Esophagus squamous epithelium (tissue), 4 donors: Measurements from ENCODE around the gene RIMBP2.

Experiments
- POLR2A ChIP-seq, 4 donors: fragments of 450-650 bp; IDR thresholded peaks; one replicate each; pipeline ENCODE4 v1.6.1; 2017; ENCODE audit warnings: antibody characterized with exemption in 4 of 4, mild to moderate bottlenecking in 4 of 4, moderate library complexity in 3 of 4
- TF ChIP-seq, protein P1 (sequence below), 6 experiments: fragments of 450-650 bp in 4 of 6; fragments of 200-600 bp in 2 of 6; sonication (generic) in 2 of 6; IDR thresholded peaks; one replicate each; pipeline ENCODE4 v1.5.1; 2016 to 2019; ENCODE audit warnings: antibody characterized with exemption in 6 of 6, mild to moderate bottlenecking in 4 of 6, moderate library complexity in 4 of 6

DNA sequence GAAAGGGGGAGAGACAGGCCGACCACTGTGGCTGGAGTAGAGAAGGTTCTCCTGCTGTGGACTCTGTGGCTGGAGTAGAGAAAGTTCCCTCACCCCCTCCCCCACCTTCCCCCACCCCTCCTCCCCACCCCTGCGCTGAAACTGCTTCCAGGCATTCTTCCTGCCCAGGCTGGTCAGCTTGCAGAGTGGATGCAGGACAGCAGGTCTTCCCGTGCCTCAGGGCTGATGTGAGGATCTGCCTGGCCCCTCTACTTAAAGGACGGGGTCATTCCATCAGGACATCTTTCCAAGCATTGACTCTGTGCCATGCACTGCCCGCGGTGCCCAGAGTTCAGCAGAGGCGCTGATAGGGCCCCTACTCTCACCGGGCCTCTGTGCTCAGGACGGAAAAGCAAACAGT is 13.2 kb upstream of the RIMBP2 start:
- TF ChIP-seq, protein P1, sequence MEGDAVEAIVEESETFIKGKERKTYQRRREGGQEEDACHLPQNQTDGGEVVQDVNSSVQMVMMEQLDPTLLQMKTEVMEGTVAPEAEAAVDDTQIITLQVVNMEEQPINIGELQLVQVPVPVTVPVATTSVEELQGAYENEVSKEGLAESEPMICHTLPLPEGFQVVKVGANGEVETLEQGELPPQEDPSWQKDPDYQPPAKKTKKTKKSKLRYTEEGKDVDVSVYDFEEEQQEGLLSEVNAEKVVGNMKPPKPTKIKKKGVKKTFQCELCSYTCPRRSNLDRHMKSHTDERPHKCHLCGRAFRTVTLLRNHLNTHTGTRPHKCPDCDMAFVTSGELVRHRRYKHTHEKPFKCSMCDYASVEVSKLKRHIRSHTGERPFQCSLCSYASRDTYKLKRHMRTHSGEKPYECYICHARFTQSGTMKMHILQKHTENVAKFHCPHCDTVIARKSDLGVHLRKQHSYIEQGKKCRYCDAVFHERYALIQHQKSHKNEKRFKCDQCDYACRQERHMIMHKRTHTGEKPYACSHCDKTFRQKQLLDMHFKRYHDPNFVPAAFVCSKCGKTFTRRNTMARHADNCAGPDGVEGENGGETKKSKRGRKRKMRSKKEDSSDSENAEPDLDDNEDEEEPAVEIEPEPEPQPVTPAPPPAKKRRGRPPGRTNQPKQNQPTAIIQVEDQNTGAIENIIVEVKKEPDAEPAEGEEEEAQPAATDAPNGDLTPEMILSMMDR (IDR thresholded peaks at IDR 0.05) = no peak
- no peak for TF ChIP-seq POLR2A (IDR thresholded peaks at IDR 0.05)
